Vagina (tissue), 2 donors: Measurements from ENCODE around the gene ANKRD42. TPM values are rescaled to one million over a fixed set of nuclear protein-coding genes. Genes with fewer than 3 reads are reported as not detected.
"Not testable (repeated sequence)": the region's sequence is repeated elsewhere in the genome, so short reads cannot be mapped to it uniquely, and the experiment has no call there.

Experiments
- DNase-seq, 2 donors: peaks; one replicate each; pipeline ENCODE4 v3.0.0-alpha.2; 2017; ENCODE audit errors: extremely low spot score in 2 of 2
- H3K27ac ChIP-seq: fragments of 200-600 bp; sonication (generic); one replicate; pipeline ENCODE4 v1.5.1; 2019
- H3K27me3 ChIP-seq: fragments of 200-600 bp; sonication (generic); one replicate; pipeline ENCODE4 v1.5.1; 2019
- H3K36me3 ChIP-seq, 2 donors: fragments of 200-600 bp; sonication (generic); one replicate each; pipeline ENCODE4 v1.5.1; 2017 to 2019
- H3K4me1 ChIP-seq: fragments of 200-600 bp; sonication (generic); one replicate; pipeline ENCODE4 v1.5.1; 2019
- H3K4me3 ChIP-seq, 2 donors: fragments of 200-600 bp; sonication (generic); 1 replicate in 1 of 2; 2 replicates in 1 of 2; pipeline ENCODE4 v1.5.1; 2016 to 2019
- H3K9me3 ChIP-seq: fragments of 200-600 bp; sonication (generic); one replicate; pipeline ENCODE4 v1.5.1; 2019
- POLR2A ChIP-seq, 2 donors: fragments of 450-650 bp; IDR thresholded peaks; one replicate each; pipeline ENCODE4 v1.6.1; 2017; ENCODE audit warnings: antibody characterized with exemption in 2 of 2, mild to moderate bottlenecking in 2 of 2, moderate library complexity in 2 of 2
- POLR2AphosphoS5 ChIP-seq, 2 donors: sonication (generic); formaldehyde crosslinking; IDR thresholded peaks; one replicate each; pipeline ENCODE4 v1.9.0; 2017; ENCODE audit warnings: antibody characterized with exemption in 2 of 2, mild to moderate bottlenecking in 2 of 2, low read depth in 1 of 2; ENCODE audit not compliant: insufficient read depth in 1 of 2
- intact Hi-C: fragments of 100-400 bp; cut with DNase I; formaldehyde crosslinking; loops from one replicate; pipeline ENCODE4 v1.15.1; 2023
- total RNA-seq: library from RNA; depleted of rRNA; stranded (reverse); fragments of >200 nt; gene quantifications from one replicate; pipeline ENCODE4 v1.2.3, GENCODE V29; 2016
- TF ChIP-seq, protein P1 (sequence below), 3 experiments: fragments of 450-650 bp in 2 of 3; fragments of 200-600 bp in 1 of 3; sonication (generic) in 1 of 3; IDR thresholded peaks; one replicate each; pipeline ENCODE4 v1.5.1; 2017 to 2019; ENCODE audit warnings: antibody characterized with exemption in 3 of 3, mild to moderate bottlenecking in 2 of 3, moderate library complexity in 2 of 3

The ANKRD42 gene
- total RNA-seq, 1 donor from 2014 or later: 10.3 TPM

DNA sequence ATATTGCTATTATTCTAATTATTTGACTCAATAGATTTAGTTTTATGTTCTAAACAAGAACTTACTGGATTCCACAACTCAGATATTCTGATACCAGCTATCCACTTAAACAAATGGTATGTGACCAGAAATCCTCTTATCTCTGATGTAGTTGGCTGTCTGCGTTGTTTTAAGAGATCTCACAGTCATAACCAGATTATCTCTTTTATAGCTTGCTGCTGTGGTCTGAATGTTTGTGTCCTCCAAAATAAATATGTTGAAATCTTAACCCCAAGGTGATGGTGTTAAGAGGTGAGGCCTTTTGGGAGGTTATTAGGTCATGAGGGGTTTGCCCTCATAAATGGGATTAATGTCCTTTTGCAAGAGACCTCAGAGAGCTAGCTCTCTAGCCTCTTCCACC lies 12.7 kb downstream of the ANKRD42 start:
- intact Hi-C loops: no loop called here
- Histone ChIP-seq H3K4me1 (no peaks in the 10 kb centered on the region), H3K9me3 (no peaks in the 10 kb centered on the region), H3K36me3 (no peaks in the 10 kb centered on the region), H3K4me3 (no peak overlapping the region), H3K27ac (no peak overlapping the region), H3K27me3 (no peaks in the 10 kb centered on the region)
- no peak for TF ChIP-seq POLR2AphosphoS5 (IDR thresholded peaks at IDR 0.05; ENCODE audit: insufficient read depth in 1 of 2, low read depth in 1 of 2)
- TF ChIP-seq, protein P1, sequence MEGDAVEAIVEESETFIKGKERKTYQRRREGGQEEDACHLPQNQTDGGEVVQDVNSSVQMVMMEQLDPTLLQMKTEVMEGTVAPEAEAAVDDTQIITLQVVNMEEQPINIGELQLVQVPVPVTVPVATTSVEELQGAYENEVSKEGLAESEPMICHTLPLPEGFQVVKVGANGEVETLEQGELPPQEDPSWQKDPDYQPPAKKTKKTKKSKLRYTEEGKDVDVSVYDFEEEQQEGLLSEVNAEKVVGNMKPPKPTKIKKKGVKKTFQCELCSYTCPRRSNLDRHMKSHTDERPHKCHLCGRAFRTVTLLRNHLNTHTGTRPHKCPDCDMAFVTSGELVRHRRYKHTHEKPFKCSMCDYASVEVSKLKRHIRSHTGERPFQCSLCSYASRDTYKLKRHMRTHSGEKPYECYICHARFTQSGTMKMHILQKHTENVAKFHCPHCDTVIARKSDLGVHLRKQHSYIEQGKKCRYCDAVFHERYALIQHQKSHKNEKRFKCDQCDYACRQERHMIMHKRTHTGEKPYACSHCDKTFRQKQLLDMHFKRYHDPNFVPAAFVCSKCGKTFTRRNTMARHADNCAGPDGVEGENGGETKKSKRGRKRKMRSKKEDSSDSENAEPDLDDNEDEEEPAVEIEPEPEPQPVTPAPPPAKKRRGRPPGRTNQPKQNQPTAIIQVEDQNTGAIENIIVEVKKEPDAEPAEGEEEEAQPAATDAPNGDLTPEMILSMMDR (IDR thresholded peaks at IDR 0.05): no peak
- TF ChIP-seq POLR2A (IDR thresholded peaks at IDR 0.05): no peak
- no peak for DNase-seq

DNA sequence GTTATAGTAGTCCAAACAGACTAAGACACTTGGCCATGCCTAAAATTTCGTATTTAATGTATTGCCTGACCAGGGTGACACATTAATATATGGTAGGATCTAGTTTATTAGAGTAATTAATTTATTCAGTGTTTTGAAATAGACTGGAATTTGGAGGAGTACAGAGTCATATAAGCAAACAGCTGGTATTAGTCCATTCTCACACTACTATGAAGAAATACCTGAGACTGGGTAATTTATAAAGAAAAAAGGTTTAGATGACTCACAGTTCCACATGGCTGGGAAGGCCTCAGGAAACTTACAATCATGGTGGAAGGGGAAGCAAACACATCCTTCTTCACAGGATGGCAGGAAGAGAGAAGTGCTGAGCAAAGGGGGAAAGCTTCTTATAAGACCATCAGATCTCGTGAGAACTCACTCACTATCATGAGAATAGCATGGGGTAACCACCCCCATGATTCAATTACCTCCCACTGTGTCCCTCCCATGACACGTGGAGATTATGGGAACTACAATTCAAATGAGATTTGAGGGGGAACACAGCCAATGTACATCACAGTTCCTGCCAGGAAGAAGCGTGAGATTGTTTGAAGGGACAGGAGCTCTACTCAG lies 13.4 kb downstream of the ANKRD42 start:
- DNase-seq, H3K27ac ChIP-seq, H3K9me3 ChIP-seq, intact Hi-C loops, H3K4me1 ChIP-seq, H3K27me3 ChIP-seq, H3K4me3 ChIP-seq, H3K36me3 ChIP-seq: not testable (repeated sequence)

DNA sequence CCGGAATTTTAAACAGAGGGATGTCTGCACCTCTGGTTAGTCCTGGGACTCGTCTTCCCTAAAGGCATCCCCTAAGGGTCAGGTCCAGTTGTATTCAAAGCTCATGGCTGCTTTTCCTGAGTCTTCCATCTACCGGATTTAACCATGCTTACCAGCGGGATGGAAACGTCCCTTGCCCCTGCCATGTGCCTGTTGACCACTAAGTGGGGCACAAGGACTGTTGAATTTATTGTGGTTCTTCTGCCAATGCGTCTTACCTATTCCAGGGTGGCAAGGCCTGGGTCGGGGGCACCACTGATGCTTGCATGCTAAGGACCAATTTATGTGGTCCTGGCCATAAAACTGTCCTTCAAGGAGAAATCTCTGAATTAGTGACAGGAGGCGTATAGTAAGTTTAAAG lies 25.6 kb downstream of the ANKRD42 start:
- Histone ChIP-seq H3K36me3 (no peaks in the 10 kb centered on the region), H3K9me3 (no peaks in the 10 kb centered on the region), H3K27me3 (no peaks in the 10 kb centered on the region), H3K4me1 (no peaks in the 10 kb centered on the region), H3K4me3 (no peak overlapping the region), H3K27ac (no peak overlapping the region)
- no peak for DNase-seq
- intact Hi-C loops: no loop called here
- TF ChIP-seq, protein P1 (IDR thresholded peaks at IDR 0.05): no peak
- no peak for TF ChIP-seq POLR2AphosphoS5 (IDR thresholded peaks at IDR 0.05; ENCODE audit: insufficient read depth in 1 of 2, low read depth in 1 of 2)
- TF ChIP-seq POLR2A (IDR thresholded peaks at IDR 0.05): no peak

DNA sequence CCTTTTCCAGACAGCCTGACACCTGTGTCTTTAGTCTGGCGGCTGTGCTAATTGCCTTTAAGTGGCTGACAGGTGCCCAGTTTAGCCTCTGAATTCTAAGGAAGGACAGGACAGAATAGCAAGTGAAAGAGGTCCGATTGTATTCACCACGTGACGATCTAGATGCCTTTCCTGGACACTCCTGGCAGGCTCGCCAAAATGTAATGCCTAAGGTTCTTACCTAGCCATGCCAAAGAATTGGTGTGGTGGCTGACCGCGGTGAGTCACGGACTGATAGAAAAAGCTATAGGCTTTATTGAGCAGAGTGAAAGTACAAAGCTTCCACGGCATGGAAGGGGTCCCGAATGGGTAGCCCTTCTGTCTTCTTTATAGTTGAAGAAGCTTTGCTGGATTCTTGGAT lies 26.7 kb downstream of the ANKRD42 start:
- H3K4me3 ChIP-seq: no peak overlapping the region
- TF ChIP-seq POLR2A (IDR thresholded peaks at IDR 0.05) (no peak), POLR2AphosphoS5 (IDR thresholded peaks at IDR 0.05; ENCODE audit: insufficient read depth in 1 of 2, low read depth in 1 of 2) (no peak)
- TF ChIP-seq, protein P1 (IDR thresholded peaks at IDR 0.05): no peak
- intact Hi-C loops: no loop called here
- no peaks in the 10 kb centered on the region for H3K4me1 ChIP-seq
- DNase-seq: no peak
- no peaks in the 10 kb centered on the region for H3K27me3 ChIP-seq
- no peak overlapping the region for H3K27ac ChIP-seq
- H3K9me3 ChIP-seq: no peaks in the 10 kb centered on the region
- H3K36me3 ChIP-seq: no peaks in the 10 kb centered on the region

DNA sequence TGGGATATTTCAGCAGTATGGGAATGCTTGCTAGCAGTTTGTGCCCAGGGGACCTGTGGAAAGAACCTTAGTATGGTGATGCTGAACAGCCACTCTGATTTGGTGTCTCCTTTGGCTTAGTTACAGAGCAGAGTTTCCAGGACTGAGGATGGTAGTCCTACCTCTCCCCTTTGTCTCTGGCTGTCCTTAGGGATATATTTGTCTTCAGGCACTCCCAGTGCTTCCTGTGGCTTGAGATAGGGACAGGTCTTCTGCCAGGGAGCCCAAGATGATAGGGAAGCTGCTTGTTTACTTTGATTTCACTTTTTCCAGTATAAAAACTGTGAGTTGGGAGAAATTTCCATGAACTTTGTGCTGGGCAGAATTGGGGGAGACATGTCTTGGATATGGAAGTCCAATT lies 28.2 kb downstream of the ANKRD42 start:
- H3K36me3 ChIP-seq: no peaks in the 10 kb centered on the region
- H3K4me3 ChIP-seq: no peak overlapping the region
- intact Hi-C loops: no loop called here
- H3K27ac ChIP-seq: no peak overlapping the region
- TF ChIP-seq POLR2A (IDR thresholded peaks at IDR 0.05) (no peak), POLR2AphosphoS5 (IDR thresholded peaks at IDR 0.05; ENCODE audit: insufficient read depth in 1 of 2, low read depth in 1 of 2) (no peak)
- TF ChIP-seq, protein P1 (IDR thresholded peaks at IDR 0.05): no peak
- no peaks in the 10 kb centered on the region for H3K27me3 ChIP-seq
- DNase-seq: no peak
- no peaks in the 10 kb centered on the region for H3K4me1 ChIP-seq
- no peaks in the 10 kb centered on the region for H3K9me3 ChIP-seq
